HepG2 (cell line): Measurements from ENCODE around the gene MUC13. TPM values are rescaled to one million over a fixed set of nuclear protein-coding genes. Genes with fewer than 3 reads are reported as not detected.

Experiments used
- ATAC-seq: fragments of 200-7000 bp; cut with Tn5 transposase; 3 replicates; pipeline ENCODE4 v1.9.1; 2020; ENCODE audit warnings: mild to moderate bottlenecking, moderate library complexity
- BruUV-seq: library from RNA; stranded (reverse); fragments of 400-500 nt; replicated peaks from 2 replicates; lab custom pipeline; 2021; lab: Mats Ljungman, UMichigan
- CTCF ChIA-PET: fragments of 300-600 bp; formaldehyde crosslinking; extraction: SDS; loops from one replicate; lab custom pipeline; 2021; ENCODE audit warnings: low total read pairs, inconsistent platforms, low intra/inter-chr PET ratio; lab: Yijun Ruan, JAX
- POLR2A ChIA-PET: fragments of 350-600 bp; sonication (Branson Sonifier 250); formaldehyde crosslinking; loops from one replicate; lab custom pipeline; 2020; ENCODE audit warnings: antibody characterized with exemption, inconsistent platforms; lab: Yijun Ruan, JAX
- DNase-seq: peaks from one replicate; pipeline ENCODE4 v3.0.0-alpha.2; 2015; ENCODE audit warnings: low spot score
- FAIRE-seq: peaks from 3 replicates; lab custom pipeline; 2011; peaks lifted over from hg19 to GRCh38; lab: Jason Lieb, UNC
- H2AFZ ChIP-seq: one replicate; pipeline ENCODE4 v1.6.1; 2011; ENCODE audit warnings: low read length, inconsistent platforms
- H3K27ac ChIP-seq: fragments of 300-600 bp; 3 replicates; pipeline ENCODE4 v1.8.0; 2011; ENCODE audit warnings: mixed run types, mild to moderate bottlenecking, mixed read lengths, low read length, inconsistent platforms; ENCODE audit not compliant: insufficient read depth; ENCODE audit errors: extremely low read length
- H3K27me3 ChIP-seq, 2 experiments: fragments of 200-600 bp in 1 of 2; 2 replicates in 1 of 2; 3 replicates in 1 of 2; pipeline versions ENCODE4 v1.6.0 to v1.8.0; 2011; ENCODE audit warnings: low read length in 2 of 2, mild to moderate bottlenecking in 2 of 2, moderate library complexity in 2 of 2, inconsistent platforms in 1 of 2; ENCODE audit not compliant: insufficient read depth in 2 of 2, control insufficient read depth in 1 of 2
- H3K36me3 ChIP-seq, 2 experiments: fragments of 200-600 bp in 1 of 2; replicated peaks in 1 of 2; 2 replicates in 1 of 2; 3 replicates in 1 of 2; pipeline versions ENCODE4 v1.5.1 to v1.8.0; 2011; ENCODE audit warnings: low read length in 2 of 2, inconsistent platforms in 1 of 2; ENCODE audit not compliant: insufficient read depth in 2 of 2, control insufficient read depth in 1 of 2
- H3K4me1 ChIP-seq: 2 replicates; pipeline ENCODE4 v1.5.1; 2012; ENCODE audit warnings: low read length, inconsistent platforms; ENCODE audit not compliant: insufficient read depth
- H3K4me2 ChIP-seq: 2 replicates; pipeline ENCODE4 v1.6.0; 2011; ENCODE audit warnings: low read depth, low read length, inconsistent platforms
- H3K4me3 ChIP-seq, 3 experiments: fragments of 200-600 bp in 1 of 3; sonication (generic), shearing (Covaris generic) in 1 of 3; replicated peaks in 1 of 3; 2 replicates each; pipeline ENCODE4 v1.5.1; 2011 to 2016; ENCODE audit warnings: low read length in 3 of 3, inconsistent platforms in 2 of 3, low read depth in 2 of 3, mild to moderate bottlenecking in 2 of 3, control low read depth in 1 of 3, mixed read lengths in 1 of 3; ENCODE audit not compliant: insufficient read depth in 1 of 3
- H3K79me2 ChIP-seq: one replicate; pipeline ENCODE4 v1.6.1; 2011; ENCODE audit warnings: low read length, inconsistent platforms; ENCODE audit not compliant: insufficient read depth
- H3K9ac ChIP-seq: 2 replicates; pipeline ENCODE4 v1.6.0; 2011; ENCODE audit warnings: mild to moderate bottlenecking, low read depth, low read length, inconsistent platforms; ENCODE audit not compliant: insufficient read depth
- H3K9me3 ChIP-seq: 2 replicates; pipeline ENCODE4 v1.5.1; 2012; ENCODE audit warnings: mild to moderate bottlenecking, low read length
- H4K20me1 ChIP-seq: 2 replicates; pipeline ENCODE4 v1.6.0; 2011; ENCODE audit warnings: inconsistent platforms, mild to moderate bottlenecking, low read length, moderate library complexity; ENCODE audit not compliant: insufficient read depth
- ARNT ChIP-seq: fragments of 450-650 bp; IDR thresholded peaks from 2 replicates; pipeline ENCODE4 v1.6.1; 2017
- GABPB1 ChIP-seq: IDR thresholded peaks from 2 replicates; pipeline ENCODE4 v1.6.1; 2016; ENCODE audit warnings: mild to moderate bottlenecking, missing genetic modification reagents, moderate library complexity, missing compliant biosample characterization
- ISL2 ChIP-seq: sonication (generic); formaldehyde crosslinking; IDR thresholded peaks from 2 replicates; pipeline ENCODE4 v1.5.0; 2020; ENCODE audit warnings: missing genetic modification reagents
- KAT7 ChIP-seq: IDR thresholded peaks from 2 replicates; pipeline ENCODE4 v1.6.1; 2018; ENCODE audit warnings: borderline replicate concordance, missing compliant biosample characterization
- KLF13 ChIP-seq: sonication (generic); formaldehyde crosslinking; IDR thresholded peaks from 2 replicates; pipeline ENCODE4 v1.4.0; 2020; ENCODE audit warnings: mild to moderate bottlenecking, missing genetic modification reagents
- MEF2D ChIP-seq: sonication (generic); formaldehyde crosslinking; IDR thresholded peaks from 2 replicates; pipeline ENCODE4 v1.5.1; 2020; ENCODE audit warnings: mild to moderate bottlenecking, missing genetic modification reagents
- MLLT10 ChIP-seq: sonication (generic); formaldehyde crosslinking; IDR thresholded peaks from 2 replicates; pipeline ENCODE4 v1.4.0; 2020; ENCODE audit warnings: missing genetic modification reagents
- RFX5 ChIP-seq: IDR thresholded peaks from 2 replicates; pipeline ENCODE4 v1.6.1; 2011; ENCODE audit warnings: low read depth, low read length, improper control_type of control experiment
- SALL1 ChIP-seq: sonication (generic); formaldehyde crosslinking; IDR thresholded peaks from 2 replicates; pipeline ENCODE4 v1.8.0; 2022; ENCODE audit warnings: mild to moderate bottlenecking, missing genetic modification reagents
- TOE1 ChIP-seq: sonication (generic); formaldehyde crosslinking; IDR thresholded peaks from 2 replicates; pipeline ENCODE4 v1.4.0; 2020; ENCODE audit warnings: mild to moderate bottlenecking, missing genetic modification reagents
- ZFY ChIP-seq: sonication (generic); formaldehyde crosslinking; IDR thresholded peaks from 2 replicates; pipeline ENCODE4 v1.4.0; 2020; ENCODE audit warnings: missing genetic modification reagents
- ZNF563 ChIP-seq: sonication (generic); formaldehyde crosslinking; IDR thresholded peaks from 2 replicates; pipeline ENCODE4 v1.8.0; 2022; ENCODE audit warnings: mild to moderate bottlenecking, moderate library complexity, missing genetic modification reagents
- ZNF567 ChIP-seq: sonication (generic); formaldehyde crosslinking; IDR thresholded peaks from 2 replicates; pipeline ENCODE4 v1.8.1; 2023; ENCODE audit warnings: mild to moderate bottlenecking, missing genetic modification reagents, borderline replicate concordance
- ZNF709 ChIP-seq: sonication (generic); formaldehyde crosslinking; IDR thresholded peaks from 2 replicates; pipeline ENCODE4 v1.5.0; 2020; ENCODE audit warnings: mild to moderate bottlenecking, missing genetic modification reagents
- ZSCAN22 ChIP-seq: sonication (generic); formaldehyde crosslinking; IDR thresholded peaks from 2 replicates; pipeline ENCODE4 v1.4.0; 2020; ENCODE audit warnings: mild to moderate bottlenecking, missing genetic modification reagents
- WGBS: methylation state at CpG from one replicate; pipeline ENCODE4 v1.1.6; 2017; ENCODE audit warnings: low lambda C conversion rate; 5-methylcytosine and 5-hydroxymethylcytosine counted together
- in situ Hi-C: cut with HindIII; loops from 2 replicates; pipeline ENCODE4 v1.10.0; 2017; ENCODE audit warnings: low pct_unique_long_range_greater_than_20kb; ENCODE audit not compliant: extremely low pct_ligation_motif_present
- intact Hi-C: fragments of 100-400 bp; cut with micrococcal nuclease; formaldehyde crosslinking; loops from one replicate; pipeline ENCODE4 v1.10.0; 2022; ENCODE audit not compliant: unreplicated experiment
- polyA plus RNA-seq, 8 experiments: library from polyadenylated mRNA; depleted of rRNA in 3 of 8; stranded (reverse) in 7 of 8; unstranded in 1 of 8; fragments of >200 nt; fragmentation: Illumina TruSeq in 4 of 8; extraction: Trizol in 4 of 8; gene quantifications; 2 replicates each; pipeline versions ENCODE4 v1.2.1 to v1.2.3, GENCODE V29; 2011 to 2016; ENCODE audit warnings: low read depth in 4 of 8, missing spikeins in 1 of 8, mixed read lengths in 1 of 8; ENCODE audit not compliant: insufficient read depth in 1 of 8
- total RNA-seq, 5 experiments: library from RNA; depleted of rRNA; stranded (reverse); fragments of >200 nt; fragmentation: Illumina TruSeq; extraction: Trizol; gene quantifications; 2 replicates each; pipeline ENCODE4 v1.2.3, GENCODE V29; 2016; ENCODE audit warnings: low read depth in 1 of 5
- TF ChIP-seq, protein P1 (sequence below): sonication (generic); formaldehyde crosslinking; IDR thresholded peaks from 2 replicates; pipeline ENCODE4 v1.4.0; 2020; ENCODE audit warnings: missing genetic modification reagents
- TF ChIP-seq, protein P2 (sequence below): sonication (generic); formaldehyde crosslinking; IDR thresholded peaks from 2 replicates; pipeline ENCODE4 v1.5.0; 2020; ENCODE audit warnings: mild to moderate bottlenecking, missing genetic modification reagents, borderline replicate concordance

Gene MUC13
- total and polyA plus RNA-seq, 2 of the 13 experiments (the other 11 are each of a cell fraction or from before 2014, with no cell fraction given) = 0.04 to 1.2 TPM

DNA sequence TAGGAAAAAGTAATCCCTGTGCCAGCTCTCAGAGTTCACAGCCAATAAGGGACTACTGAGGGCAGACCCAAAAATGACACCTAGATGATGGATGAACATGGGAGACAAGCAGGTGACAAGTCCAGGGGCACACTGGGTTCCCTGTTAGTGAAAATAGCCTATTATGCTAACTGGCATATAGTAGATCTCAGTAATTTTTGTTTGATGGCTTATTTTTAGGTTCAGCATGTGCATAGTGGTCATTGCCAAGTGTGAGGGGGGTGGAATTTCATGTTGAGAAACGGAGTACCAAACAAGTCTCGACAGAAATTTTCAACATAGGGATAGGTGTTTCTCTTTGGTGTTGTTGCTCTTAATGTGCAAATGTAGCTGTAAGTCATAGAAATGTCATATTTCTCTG, 41.0 kb downstream of the MUC13 start:
- intact Hi-C loops (no loop called here), in situ Hi-C loops (no loop called here)
- POLR2A ChIA-PET = no interaction called here
- Histone ChIP-seq H3K79me2 (peaks cover 15% of the 10 kb centered on the region), H3K4me2 (no peak overlapping the region), H3K27me3 (no peaks in the 10 kb centered on the region), H3K9ac (no peak overlapping the region), H3K9me3 (no peaks in the 10 kb centered on the region)
- ATAC-seq = no peak
- BruUV-seq = no TSS peak
- no peak for TF ChIP-seq ZNF567 (CRISPR knock-in tag)
- TF ChIP-seq MLLT10 (CRISPR knock-in tag) = no peak
- TF ChIP-seq ISL2 (CRISPR knock-in tag) = no peak
- TF ChIP-seq, protein P1, sequence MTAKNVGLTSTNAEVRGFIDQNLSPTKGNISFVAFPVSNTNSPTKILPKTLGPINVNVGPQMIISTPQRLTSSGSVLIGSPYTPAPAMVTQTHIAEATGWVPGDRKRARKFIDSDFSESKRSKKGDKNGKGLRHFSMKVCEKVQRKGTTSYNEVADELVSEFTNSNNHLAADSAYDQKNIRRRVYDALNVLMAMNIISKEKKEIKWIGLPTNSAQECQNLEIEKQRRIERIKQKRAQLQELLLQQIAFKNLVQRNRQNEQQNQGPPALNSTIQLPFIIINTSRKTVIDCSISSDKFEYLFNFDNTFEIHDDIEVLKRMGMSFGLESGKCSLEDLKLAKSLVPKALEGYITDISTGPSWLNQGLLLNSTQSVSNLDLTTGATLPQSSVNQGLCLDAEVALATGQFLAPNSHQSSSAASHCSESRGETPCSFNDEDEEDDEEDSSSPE (CRISPR knock-in tag) = no peak
- no peak for TF ChIP-seq ZNF563
- no peak for TF ChIP-seq ZSCAN22
- TF ChIP-seq KAT7 (CRISPR knock-in tag) = no peak
- no peak for TF ChIP-seq MEF2D (CRISPR knock-in tag)
- TF ChIP-seq GABPB1 (CRISPR knock-in tag) = no peak
- TF ChIP-seq ZFY (CRISPR knock-in tag) = no peak
- TF ChIP-seq ARNT = no peak
- no peak for TF ChIP-seq SALL1 (CRISPR knock-in tag)
- TF ChIP-seq RFX5 = no peak
- TF ChIP-seq ZNF709 = no peak
- no peak for TF ChIP-seq KLF13 (CRISPR knock-in tag)
- TF ChIP-seq TOE1 (CRISPR knock-in tag) = no peak
- TF ChIP-seq, protein P2, sequence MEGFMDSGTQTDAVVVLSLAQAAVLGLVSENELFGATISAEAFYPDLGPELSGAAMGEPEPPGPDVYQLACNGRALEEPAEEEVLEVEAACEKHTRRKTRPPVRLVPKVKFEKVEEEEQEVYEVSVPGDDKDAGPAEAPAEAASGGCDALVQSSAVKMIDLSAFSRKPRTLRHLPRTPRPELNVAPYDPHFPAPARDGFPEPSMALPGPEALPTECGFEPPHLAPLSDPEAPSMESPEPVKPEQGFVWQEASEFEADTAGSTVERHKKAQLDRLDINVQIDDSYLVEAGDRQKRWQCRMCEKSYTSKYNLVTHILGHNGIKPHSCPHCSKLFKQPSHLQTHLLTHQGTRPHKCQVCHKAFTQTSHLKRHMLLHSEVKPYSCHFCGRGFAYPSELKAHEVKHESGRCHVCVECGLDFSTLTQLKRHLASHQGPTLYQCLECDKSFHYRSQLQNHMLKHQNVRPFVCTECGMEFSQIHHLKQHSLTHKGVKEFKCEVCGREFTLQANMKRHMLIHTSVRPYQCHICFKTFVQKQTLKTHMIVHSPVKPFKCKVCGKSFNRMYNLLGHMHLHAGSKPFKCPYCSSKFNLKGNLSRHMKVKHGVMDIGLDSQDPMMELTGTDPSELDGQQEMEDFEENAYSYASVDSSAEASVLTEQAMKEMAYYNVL (CRISPR knock-in tag) = no peak
- TF ChIP-seq, all 625 proteins: peak for 0
- DNase-seq = no peak
- CTCF ChIA-PET = no interaction called here
- WGBS = 86% methylated on average over 2 of the region's 2 CpGs
- Histone ChIP-seq H3K36me3 (peaks cover 3 to 5% of the 10 kb centered on the region in 2 experiments; a peak in 3 of 5 replicates), H3K4me1 (peaks cover 52% of the 10 kb centered on the region), H2AFZ (no peak overlapping the region), H3K4me3 (no peak overlapping the region), H3K27ac (no peak overlapping the region), H4K20me1 (no peaks in the 10 kb centered on the region)
- no peak for FAIRE-seq
